GM21737 (cell line): ENCODE measurements around the gene PPHLN1.

Experiments
- ATAC-seq: cut with Tn5 transposase; IDR thresholded peaks from one replicate; pipeline ENCODE4 v1.9.1; 2021; ENCODE audit warnings: mild to moderate bottlenecking, moderate library complexity; ENCODE audit not compliant: unreplicated experiment

PPHLN1 gene

GRCh38 chr12:42474391-42474790 lies 148.4 kb downstream of the PPHLN1 start:
- no peak for ATAC-seq

DNA sequence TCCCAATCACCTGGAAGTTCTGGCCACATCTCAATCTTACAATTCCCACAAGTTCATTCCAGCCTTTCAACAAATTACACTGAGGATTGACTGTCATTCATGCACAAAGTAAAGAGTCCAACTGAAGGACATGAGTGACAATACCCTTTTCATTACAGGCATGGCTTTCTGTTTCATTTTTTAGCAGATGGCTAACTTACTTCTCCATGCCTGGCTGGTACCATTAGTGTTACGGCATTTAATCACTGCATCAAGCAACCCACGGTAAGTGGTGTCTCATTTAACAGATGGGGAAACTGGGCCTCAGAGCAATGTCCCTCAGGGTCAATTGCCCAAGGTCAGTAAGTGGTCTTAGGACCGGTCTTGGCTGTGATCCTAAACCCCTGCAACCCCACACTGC lies 149.1 kb downstream of the PPHLN1 start:
- ATAC-seq = peak; percentile 41

DNA sequence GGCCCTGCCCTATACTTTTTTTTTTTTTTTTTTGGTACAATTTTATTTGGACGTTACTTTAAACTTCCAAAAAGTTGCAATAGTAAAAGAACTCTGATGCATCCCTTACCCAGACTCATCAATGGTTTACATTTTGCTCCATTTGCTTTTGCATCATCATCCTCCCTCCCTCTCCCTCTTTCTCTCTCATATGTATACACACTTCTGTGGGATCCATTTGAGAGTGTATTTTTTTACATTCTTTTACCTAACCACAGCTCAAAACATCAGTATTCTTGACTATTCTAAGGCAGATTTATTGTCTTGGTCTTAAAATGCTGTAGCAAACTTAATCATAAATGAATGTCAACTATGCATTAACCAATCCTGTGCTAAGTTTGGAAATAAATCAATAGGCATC lies 152.0 kb downstream of the PPHLN1 start:
- no peak for ATAC-seq

DNA sequence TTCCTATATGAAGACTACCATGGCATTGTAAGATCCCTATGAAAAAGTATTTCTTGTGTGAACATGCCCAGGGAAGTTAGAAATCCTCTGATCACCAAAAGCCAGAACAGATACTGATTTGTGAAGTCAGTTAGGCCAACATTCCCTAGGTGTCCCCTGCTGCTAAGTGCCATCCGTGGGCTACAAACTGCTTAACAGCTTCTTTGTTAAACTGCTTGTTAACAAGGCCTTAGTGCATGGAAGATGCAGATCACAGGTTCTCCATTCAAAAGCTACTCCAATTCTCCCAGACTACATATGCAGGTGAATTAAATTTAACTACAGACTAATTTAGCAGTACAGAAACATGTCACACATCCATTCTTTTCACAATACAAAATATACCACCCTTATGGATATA lies 155.4 kb downstream of the PPHLN1 start:
- ATAC-seq = no peak

- ATAC-seq = no peak
Observed at GRCh38 chr12:42482041-42482747, 156.2 kb downstream of the PPHLN1 start.

DNA sequence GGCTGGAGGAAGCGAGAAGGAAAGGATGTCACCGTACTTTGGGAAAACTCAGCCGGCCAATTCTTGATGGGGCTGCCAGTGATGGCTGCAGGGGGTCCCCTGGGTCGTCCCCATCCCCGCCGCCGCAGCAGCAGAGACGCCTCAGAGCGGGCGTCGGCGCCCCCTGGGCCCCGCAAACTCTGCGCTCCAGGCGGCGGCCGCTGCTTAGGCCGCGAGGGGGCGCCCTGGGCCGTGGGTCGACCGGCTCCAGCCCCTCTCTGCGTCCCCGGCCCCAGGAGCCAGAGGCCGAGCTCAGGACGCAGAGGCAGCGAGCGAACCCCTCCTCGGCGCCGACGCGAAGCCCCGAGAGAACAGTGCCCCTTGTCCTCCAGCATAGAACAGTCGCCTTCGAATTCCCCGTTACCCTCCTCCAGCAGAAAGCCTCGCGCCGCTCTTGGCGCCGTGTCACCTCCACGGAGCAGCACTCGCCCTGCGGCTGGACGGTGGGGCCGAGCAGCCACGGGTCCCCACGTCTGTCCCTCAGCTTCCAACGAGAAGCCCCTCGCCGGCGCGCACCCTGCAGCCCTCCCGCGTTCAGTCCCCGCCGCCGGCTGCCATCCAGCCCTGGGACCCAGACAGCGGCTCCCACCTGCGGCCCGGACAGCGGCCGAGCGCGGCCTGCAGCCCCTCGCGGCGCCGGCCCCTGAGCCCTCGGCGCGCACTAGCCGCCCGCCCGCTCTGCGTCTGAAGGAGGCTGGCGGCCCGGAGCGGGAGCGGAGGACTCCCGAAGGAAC lies 157.0 kb downstream of the PPHLN1 start:
- peak; percentile 73 for ATAC-seq

DNA sequence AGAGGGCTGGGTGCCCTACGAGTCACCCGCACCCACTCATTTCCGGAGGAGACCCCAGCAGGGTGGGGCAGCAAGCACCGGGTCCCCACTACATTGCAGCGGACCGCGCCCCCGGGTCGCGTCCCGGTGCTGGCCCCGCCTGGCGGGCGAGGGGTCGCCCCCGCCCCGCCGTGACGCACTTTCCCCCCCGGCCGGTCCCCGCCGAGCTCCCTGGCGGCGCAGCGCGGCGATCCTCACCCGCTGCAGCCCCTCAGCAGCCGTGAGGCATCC lies 157.5 kb downstream of the PPHLN1 start:
- peak; percentile 25 for ATAC-seq

GRCh38 chr12:42484996-42485395 lies 159.0 kb downstream of the PPHLN1 start:
- ATAC-seq = no peak

DNA sequence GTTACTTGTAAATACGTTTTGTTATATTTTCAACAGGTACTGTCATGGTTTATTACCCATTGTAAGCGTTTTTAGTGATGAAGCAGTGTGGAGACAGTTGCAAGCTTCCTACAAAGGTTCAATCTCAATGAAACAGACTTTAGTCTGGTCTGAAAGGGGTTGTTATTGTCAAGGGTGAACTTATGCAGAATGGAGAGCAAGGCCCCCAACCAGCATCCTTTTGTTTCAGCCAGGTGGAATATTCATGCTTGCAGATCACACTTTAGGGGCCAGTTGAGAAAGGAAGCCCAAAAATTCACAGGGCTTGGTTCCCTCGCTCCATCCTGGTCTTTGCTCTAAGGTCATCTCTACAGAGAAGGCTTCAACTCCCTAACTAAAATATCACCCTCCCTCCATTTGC lies 159.9 kb downstream of the PPHLN1 start:
- ATAC-seq = no peak

GRCh38 chr12:42486407-42486806 lies 160.4 kb downstream of the PPHLN1 start:
- ATAC-seq = no peak

DNA sequence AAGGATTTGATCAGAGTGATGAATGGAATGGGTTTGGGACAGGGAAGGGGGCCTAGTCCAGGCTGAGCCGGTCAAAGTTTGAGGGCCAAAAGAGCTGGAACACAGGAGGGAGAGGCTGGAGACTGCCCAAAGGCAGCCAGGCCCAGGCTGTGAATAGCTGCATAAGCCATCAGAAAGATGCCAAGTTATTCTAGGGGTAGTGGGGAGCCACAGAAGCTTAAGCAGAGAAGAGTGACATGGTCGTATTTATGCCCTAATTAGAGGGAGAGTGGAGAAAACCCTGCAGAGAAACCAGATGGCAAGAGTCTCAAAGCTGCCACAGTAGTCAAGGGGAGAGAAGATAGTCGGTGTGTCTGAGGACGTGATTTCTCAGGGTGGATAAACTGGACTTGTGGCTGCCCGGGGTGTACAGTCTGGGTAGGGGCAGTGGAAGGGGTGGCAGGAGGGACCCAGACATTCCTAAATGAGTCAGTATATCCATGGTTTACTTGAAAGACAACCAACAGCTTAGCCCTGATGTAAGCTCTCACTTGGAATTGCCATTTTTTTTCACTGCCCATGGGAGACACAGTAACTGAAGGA lies 164.4 kb downstream of the PPHLN1 start:
- no peak for ATAC-seq
